ENCODE data around the gene SDK1.

Gene SDK1

DNA sequence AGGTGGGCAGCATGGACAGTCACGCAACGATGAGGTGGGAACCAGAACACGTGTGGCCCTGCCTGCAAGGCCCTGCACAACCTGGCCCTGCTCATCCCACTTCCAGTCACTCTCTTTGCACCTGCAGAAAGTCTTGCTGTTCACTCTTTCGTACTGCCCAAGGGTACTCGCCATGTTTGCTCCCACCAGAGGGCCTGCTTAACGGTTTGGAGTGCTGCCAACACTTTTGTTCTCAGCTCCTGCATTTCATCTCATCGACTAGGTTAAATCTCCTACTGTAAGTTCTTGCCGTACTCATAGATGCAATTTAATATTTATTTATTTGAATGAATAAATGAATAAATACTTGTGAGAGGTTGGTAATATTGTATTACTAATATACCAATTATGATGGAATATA is 315.3 kb downstream of the SDK1 start:
- Histone ChIP-seq H2AFZ (no peak overlapping the region), H3K36me3 (ENCODE audit: control insufficient read depth, insufficient read depth, low read length) (no peaks in the 10 kb centered on the region), H3K4me2 (ENCODE audit: low read length) (no peak overlapping the region), H3K9me3 (ENCODE audit: control insufficient read depth, low read length) (no peaks in the 10 kb centered on the region), H3K27me3 (ENCODE audit: control insufficient read depth, insufficient read depth, low read length) (no peaks in the 10 kb centered on the region), H3K27ac (no peak overlapping the region), H3K4me3 (ENCODE audit: low read depth, low read length) (no peak overlapping the region), H3K79me2 (no peaks in the 10 kb centered on the region), H3K4me1 (no peaks in the 10 kb centered on the region), H3K9ac (no peak overlapping the region)
- TF ChIP-seq CTCF (IDR thresholded peaks at IDR 0.05), result no peak

GRCh38 chr7:3630081-3630480 is 329.0 kb downstream of the SDK1 start:
- no peaks in the 10 kb centered on the region for H3K79me2 ChIP-seq
- no peaks in the 10 kb centered on the region for H3K4me1 ChIP-seq
- no peak overlapping the region for H2AFZ ChIP-seq
- no peaks in the 10 kb centered on the region for H3K9me3 ChIP-seq (ENCODE audit: control insufficient read depth, low read length)
- no peaks in the 10 kb centered on the region for H3K27me3 ChIP-seq (ENCODE audit: control insufficient read depth, insufficient read depth, low read length)
- H3K9ac ChIP-seq, result no peak overlapping the region
- TF ChIP-seq CTCF (IDR thresholded peaks at IDR 0.05), result no peak
- no peak overlapping the region for H3K4me3 ChIP-seq (ENCODE audit: low read depth, low read length)
- no peaks in the 10 kb centered on the region for H3K36me3 ChIP-seq (ENCODE audit: control insufficient read depth, insufficient read depth, low read length)
- no peak overlapping the region for H3K4me2 ChIP-seq (ENCODE audit: low read length)
- H3K27ac ChIP-seq, result no peak overlapping the region

DNA sequence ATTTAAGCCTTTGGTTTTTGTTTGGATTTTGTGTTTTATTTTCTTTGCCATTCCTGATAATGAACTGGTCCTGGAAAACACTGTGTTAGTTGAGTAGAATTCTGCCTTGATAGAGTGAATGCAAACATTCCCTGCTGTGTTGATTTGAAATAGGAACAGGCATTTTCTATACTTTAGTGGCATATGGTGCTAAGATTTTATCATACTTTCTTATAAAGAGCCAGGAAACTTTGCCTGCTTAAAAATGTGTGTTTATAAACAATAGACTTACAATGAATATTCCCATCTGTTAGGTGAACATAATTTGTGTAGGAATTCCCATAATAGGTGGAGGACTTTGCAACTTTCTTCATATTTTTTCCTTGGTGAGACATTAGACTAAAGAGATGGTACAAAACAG is 333.3 kb downstream of the SDK1 start:
- Histone ChIP-seq H3K36me3 (ENCODE audit: control insufficient read depth, insufficient read depth, low read length) (no peaks in the 10 kb centered on the region), H3K4me1 (no peaks in the 10 kb centered on the region), H3K9ac (no peak overlapping the region), H3K9me3 (ENCODE audit: control insufficient read depth, low read length) (no peaks in the 10 kb centered on the region), H3K4me2 (ENCODE audit: low read length) (no peak overlapping the region), H3K27me3 (ENCODE audit: control insufficient read depth, insufficient read depth, low read length) (no peaks in the 10 kb centered on the region), H2AFZ (no peak overlapping the region), H3K79me2 (no peaks in the 10 kb centered on the region), H3K4me3 (ENCODE audit: low read depth, low read length) (no peak overlapping the region), H3K27ac (no peak overlapping the region)
- TF ChIP-seq CTCF (IDR thresholded peaks at IDR 0.05), result no peak

DNA sequence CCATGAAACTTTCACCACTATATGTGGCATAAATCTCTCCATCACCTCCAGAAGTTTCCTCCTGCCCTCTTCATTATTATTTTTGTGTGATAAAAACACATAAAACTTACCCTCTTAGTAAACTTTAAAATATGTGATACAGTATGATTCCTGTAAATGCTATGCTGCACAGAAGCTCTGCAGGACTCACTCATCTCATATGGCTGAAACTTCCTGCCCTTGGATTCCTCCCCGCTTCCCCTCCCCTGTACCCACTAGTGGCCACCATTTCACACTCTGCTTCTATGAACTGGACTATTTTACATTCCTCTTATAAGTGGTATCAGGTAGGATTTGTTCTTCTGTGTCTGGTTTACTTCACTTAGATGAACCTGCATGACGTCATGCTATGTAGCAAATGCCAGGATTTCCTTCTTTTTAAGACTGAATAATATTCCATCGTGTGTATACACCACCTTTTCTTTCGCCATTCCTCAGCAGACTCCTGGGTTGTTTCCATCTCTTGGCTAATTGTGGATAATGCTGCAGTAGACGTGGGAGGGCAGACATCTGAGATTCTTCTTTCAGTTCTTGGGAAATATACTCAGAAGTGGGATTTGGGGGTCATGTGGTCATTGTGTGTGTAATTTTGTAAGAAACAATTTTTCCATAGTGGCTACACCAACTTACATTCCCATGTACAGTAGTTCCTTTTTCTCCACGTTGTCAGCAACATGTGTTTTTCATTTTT is 335.2 kb downstream of the SDK1 start:
- Histone ChIP-seq H3K9ac (no peak overlapping the region), H3K4me2 (ENCODE audit: low read length) (no peak overlapping the region), H3K27me3 (ENCODE audit: control insufficient read depth, insufficient read depth, low read length) (no peaks in the 10 kb centered on the region), H2AFZ (no peak overlapping the region), H3K79me2 (no peaks in the 10 kb centered on the region), H3K9me3 (ENCODE audit: control insufficient read depth, low read length) (no peaks in the 10 kb centered on the region), H3K36me3 (ENCODE audit: control insufficient read depth, insufficient read depth, low read length) (no peaks in the 10 kb centered on the region), H3K4me1 (no peaks in the 10 kb centered on the region), H3K4me3 (ENCODE audit: low read depth, low read length) (no peak overlapping the region), H3K27ac (no peak overlapping the region)
- no peak for TF ChIP-seq CTCF (IDR thresholded peaks at IDR 0.05)

DNA sequence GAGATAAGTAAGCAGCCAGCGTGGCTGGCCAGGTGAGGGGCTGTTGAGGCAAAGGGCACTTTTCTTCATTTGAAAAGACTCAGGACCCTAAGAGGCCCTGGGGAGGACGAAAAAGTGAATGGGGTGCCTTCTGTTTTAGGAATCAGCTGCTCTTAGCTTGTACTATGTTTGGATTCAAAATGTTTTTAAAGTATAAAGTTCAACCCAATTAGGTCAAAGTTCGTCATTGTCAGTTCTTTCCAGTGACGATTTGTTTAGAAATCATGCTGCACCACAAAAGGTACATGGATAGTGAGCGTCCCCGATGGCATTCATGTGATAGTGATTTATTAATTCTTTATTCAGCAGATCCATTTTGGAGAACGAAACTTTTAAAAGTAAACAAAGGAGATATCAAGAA is 338.2 kb downstream of the SDK1 start:
- Histone ChIP-seq H3K4me1 (no peaks in the 10 kb centered on the region), H3K36me3 (ENCODE audit: control insufficient read depth, insufficient read depth, low read length) (no peaks in the 10 kb centered on the region), H3K9me3 (ENCODE audit: control insufficient read depth, low read length) (no peaks in the 10 kb centered on the region), H3K4me2 (ENCODE audit: low read length) (no peak overlapping the region), H3K9ac (no peak overlapping the region), H3K27me3 (ENCODE audit: control insufficient read depth, insufficient read depth, low read length) (no peaks in the 10 kb centered on the region), H2AFZ (no peak overlapping the region), H3K4me3 (ENCODE audit: low read depth, low read length) (no peak overlapping the region), H3K79me2 (no peaks in the 10 kb centered on the region), H3K27ac (no peak overlapping the region)
- TF ChIP-seq CTCF (IDR thresholded peaks at IDR 0.05), result no peak

Data from parathyroid adenoma (tissue), 2 donors.